ENCODE data around the gene GAPT.

DNA sequence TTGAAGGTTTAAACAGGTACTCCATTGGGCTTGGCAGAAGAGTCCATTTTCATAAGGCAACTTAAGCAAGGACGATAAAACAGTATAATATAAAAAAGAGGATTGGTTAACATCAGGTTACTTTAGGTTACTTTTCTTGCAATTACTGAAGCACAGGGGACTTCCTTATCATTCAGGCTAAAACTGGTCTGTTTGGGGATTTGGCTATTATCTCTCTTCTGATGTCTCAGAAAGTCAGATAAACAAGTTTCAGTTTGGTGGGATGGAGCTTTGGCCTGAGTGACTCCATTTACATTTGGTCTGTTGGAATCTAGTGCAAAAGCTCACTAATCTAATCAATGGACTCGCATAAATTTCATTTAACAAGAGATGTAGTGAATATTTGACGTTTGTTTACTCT, 8.0 kb downstream of the GAPT start:
- TF ChIP-seq GABPA (IDR thresholded peaks at IDR 0.05 in 1 of 2, conservative IDR thresholded peaks at IDR 0.05 in 1 of 2) (no peak), SP1 (IDR thresholded peaks at IDR 0.05) (no peak), EGR1 (IDR thresholded peaks at IDR 0.05; ENCODE audit: low read depth in 2 of 2) (no peak), RAD21 (IDR thresholded peaks at IDR 0.05) (no peak)
- TF ChIP-seq, protein P1, sequence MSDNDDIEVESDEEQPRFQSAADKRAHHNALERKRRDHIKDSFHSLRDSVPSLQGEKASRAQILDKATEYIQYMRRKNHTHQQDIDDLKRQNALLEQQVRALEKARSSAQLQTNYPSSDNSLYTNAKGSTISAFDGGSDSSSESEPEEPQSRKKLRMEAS (IDR thresholded peaks at IDR 0.05) = no peak
- TF ChIP-seq, protein P2, sequence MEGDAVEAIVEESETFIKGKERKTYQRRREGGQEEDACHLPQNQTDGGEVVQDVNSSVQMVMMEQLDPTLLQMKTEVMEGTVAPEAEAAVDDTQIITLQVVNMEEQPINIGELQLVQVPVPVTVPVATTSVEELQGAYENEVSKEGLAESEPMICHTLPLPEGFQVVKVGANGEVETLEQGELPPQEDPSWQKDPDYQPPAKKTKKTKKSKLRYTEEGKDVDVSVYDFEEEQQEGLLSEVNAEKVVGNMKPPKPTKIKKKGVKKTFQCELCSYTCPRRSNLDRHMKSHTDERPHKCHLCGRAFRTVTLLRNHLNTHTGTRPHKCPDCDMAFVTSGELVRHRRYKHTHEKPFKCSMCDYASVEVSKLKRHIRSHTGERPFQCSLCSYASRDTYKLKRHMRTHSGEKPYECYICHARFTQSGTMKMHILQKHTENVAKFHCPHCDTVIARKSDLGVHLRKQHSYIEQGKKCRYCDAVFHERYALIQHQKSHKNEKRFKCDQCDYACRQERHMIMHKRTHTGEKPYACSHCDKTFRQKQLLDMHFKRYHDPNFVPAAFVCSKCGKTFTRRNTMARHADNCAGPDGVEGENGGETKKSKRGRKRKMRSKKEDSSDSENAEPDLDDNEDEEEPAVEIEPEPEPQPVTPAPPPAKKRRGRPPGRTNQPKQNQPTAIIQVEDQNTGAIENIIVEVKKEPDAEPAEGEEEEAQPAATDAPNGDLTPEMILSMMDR (IDR thresholded peaks at IDR 0.05; ENCODE audit: low read depth, low read length, missing input control) = no peak
- TF ChIP-seq, protein P3, sequence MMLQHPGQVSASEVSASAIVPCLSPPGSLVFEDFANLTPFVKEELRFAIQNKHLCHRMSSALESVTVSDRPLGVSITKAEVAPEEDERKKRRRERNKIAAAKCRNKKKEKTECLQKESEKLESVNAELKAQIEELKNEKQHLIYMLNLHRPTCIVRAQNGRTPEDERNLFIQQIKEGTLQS (IDR thresholded peaks at IDR 0.05) = no peak
